Measurements from ENCODE around the gene CCL25. TPM values are rescaled to one million over a fixed set of nuclear protein-coding genes. Genes with fewer than 3 reads are reported as not detected.

CCL25 gene
- total RNA-seq, 1 experiment from 2014 or later, result not detected

DNA sequence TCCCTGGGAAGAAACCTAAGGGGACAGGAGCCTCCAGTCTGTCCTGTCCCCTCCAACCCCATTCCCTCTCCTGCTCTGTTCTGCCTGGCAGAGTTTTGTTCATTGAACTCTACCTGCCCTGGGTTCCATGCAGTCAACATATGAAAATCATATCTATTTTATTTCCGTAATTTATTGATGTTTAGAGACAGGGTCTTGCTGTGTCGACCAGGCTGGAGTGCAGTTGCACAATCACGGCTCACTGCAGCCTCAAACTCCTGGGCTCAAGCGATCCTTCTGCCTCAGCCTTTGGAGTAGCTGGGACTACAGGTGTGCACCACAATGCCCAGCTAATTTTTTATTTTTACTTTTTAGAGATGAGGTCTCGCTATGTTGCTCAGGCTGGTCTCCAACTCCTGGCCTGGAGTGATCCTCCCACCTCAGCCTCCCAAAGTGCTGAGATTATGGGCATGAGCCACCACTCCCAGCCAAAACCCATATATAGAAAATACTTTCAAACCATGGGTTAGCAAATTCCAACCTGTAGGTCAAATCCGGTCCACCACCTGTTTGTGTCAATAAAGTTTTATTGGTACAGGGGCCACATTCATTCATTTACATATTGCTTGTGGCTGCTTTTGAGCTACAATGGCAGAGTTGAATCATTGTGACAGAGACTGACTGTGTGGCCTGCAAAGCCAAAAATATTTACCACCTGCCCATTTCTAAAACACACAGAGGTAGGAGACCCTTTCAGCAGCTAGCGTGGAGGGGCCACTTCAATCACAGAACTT, 57.5 kb downstream of the CCL25 start:
- no peak for DNase-seq (ENCODE audit: low read depth)

DNA sequence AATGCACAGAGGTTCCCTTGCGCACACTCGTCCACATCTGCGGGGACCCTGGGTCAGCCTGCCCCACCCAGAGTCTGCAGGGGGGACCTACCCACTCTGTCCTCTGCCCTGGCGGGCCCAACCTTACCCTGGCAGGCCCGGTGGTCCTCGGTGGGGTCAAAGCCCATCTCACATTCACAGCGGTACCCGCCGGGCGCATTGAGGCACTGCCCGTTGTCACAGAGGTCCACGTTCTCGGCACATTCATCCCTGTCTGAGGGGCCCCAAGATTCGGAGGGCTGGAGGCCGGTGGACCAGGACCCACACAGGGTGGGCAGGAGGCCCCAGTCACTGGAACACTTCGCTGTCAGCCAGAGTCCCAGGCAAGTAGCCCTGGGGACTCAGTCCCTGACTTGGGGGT, 58.4 kb downstream of the CCL25 start:
- no peak for DNase-seq (ENCODE audit: low read depth)

DNA sequence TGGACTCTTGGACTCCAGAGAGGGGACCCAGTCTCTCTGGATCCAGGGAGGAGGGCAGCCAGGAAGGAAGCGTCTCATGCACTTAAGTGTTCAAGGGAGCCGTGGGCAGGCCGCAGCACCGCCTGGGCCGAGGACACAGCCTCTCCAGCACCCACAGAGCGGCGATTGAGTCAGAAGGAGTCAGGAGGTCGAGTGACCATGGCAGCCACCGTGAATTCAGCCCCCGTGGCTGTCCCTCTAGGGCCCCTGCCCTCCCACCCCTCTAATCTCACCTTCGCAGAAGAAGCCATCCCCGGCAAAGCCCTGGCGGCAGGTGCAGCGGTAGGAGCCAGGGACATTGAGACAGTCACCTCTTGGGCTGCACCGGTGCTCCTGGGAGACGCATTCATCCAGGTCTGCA, 58.8 kb downstream of the CCL25 start:
- no peak for DNase-seq (ENCODE audit: low read depth)

Other genes with a start within 250 kb of the CCL25 start
- 9.3 and 11.7 TPM in 2 replicates for gene EVI5L, start 222.5 kb upstream of the CCL25 start, total RNA-seq (2014; rRNA removed; shearing (Covaris generic))
- gene PRR36, start 178.4 kb upstream of the CCL25 start, total RNA-seq (2014; rRNA removed; shearing (Covaris generic)), result not detected in 2 replicates
- 8.5 and 11.8 TPM in 2 replicates for gene LRRC8E, start 164.2 kb upstream of the CCL25 start, total RNA-seq (2014; rRNA removed; shearing (Covaris generic))
- gene MAP2K7, start 148.9 kb upstream of the CCL25 start, total RNA-seq (2014; rRNA removed; shearing (Covaris generic)), result 8.4 and 8.8 TPM in 2 replicates
- 7.1 TPM in 1 of 2 replicates, not detected in the other for gene TGFBR3L, start 137.9 kb upstream of the CCL25 start, total RNA-seq (2014; rRNA removed; shearing (Covaris generic))
- gene SNAPC2, start 132.4 kb upstream of the CCL25 start, total RNA-seq (2014; rRNA removed; shearing (Covaris generic)), result 33.4 and 33.7 TPM in 2 replicates
- 1.2 and 3.8 TPM in 2 replicates for gene CTXN1, start 126.6 kb upstream of the CCL25 start, total RNA-seq (2014; rRNA removed; shearing (Covaris generic))
- gene TIMM44, start 109.1 kb upstream of the CCL25 start, total RNA-seq (2014; rRNA removed; shearing (Covaris generic)), result 74.5 and 105 TPM in 2 replicates
- gene ELAVL1, start 47.1 kb upstream of the CCL25 start, total RNA-seq (2014; rRNA removed; shearing (Covaris generic)), result 38.5 and 45.4 TPM in 2 replicates
- gene FBN3, start 96.8 kb downstream of the CCL25 start, total RNA-seq (2014; rRNA removed; shearing (Covaris generic)), result not detected in 2 replicates
- gene CERS4, start 156.6 kb downstream of the CCL25 start, total RNA-seq (2014; rRNA removed; shearing (Covaris generic)), result 12.1 and 14.6 TPM in 2 replicates